HG02840 (cell line): ENCODE results near the gene AMPH.
"Not testable (repeated sequence)": the region's sequence is repeated elsewhere in the genome, so short reads cannot be mapped to it uniquely, and the experiment has no call there.

ENCODE experiments used
- ATAC-seq: cut with Tn5 transposase; IDR thresholded peaks from one replicate; pipeline ENCODE4 v1.9.1; 2021; ENCODE audit warnings: mild to moderate bottlenecking, moderate library complexity, moderate number of reproducible peaks; ENCODE audit not compliant: unreplicated experiment, low FRiP score

Gene AMPH

GRCh38 chr7:38411404-38411803, 219.8 kb downstream of the AMPH start:
- ATAC-seq: no peak

- no peak for ATAC-seq
These were observed 221.1 kb downstream of the AMPH start for GRCh38 chr7:38410056-38410455.

GRCh38 chr7:38409531-38409930, 221.6 kb downstream of the AMPH start:
- ATAC-seq: no peak

GRCh38 chr7:38398725-38399321, 232.3 kb downstream of the AMPH start:
- no peak for ATAC-seq

GRCh38 chr7:38396852-38397251, 234.3 kb downstream of the AMPH start:
- no peak for ATAC-seq

- ATAC-seq: not testable (repeated sequence)
These were observed 235.1 kb downstream of the AMPH start for GRCh38 chr7:38395921-38396552.

- ATAC-seq: no peak
These were observed 236.5 kb downstream of the AMPH start for GRCh38 chr7:38394660-38395059.

GRCh38 chr7:38393874-38394273, 237.3 kb downstream of the AMPH start:
- ATAC-seq: no peak

- no peak for ATAC-seq
These were observed 239.4 kb downstream of the AMPH start for GRCh38 chr7:38391751-38392150.

- no peak for ATAC-seq
These were observed 245.5 kb downstream of the AMPH start for GRCh38 chr7:38385682-38386081.

- no peak for ATAC-seq
These were observed 247.9 kb downstream of the AMPH start for GRCh38 chr7:38383281-38383680.

GRCh38 chr7:38382684-38383083, 248.5 kb downstream of the AMPH start:
- no peak for ATAC-seq

GRCh38 chr7:38375453-38375852, 255.7 kb downstream of the AMPH start:
- ATAC-seq: no peak

GRCh38 chr7:38374507-38374906, 256.7 kb downstream of the AMPH start:
- no peak for ATAC-seq

GRCh38 chr7:38373155-38373554, 258.0 kb downstream of the AMPH start:
- no peak for ATAC-seq

- ATAC-seq: no peak
These were observed 258.9 kb downstream of the AMPH start for GRCh38 chr7:38372290-38372689.

GRCh38 chr7:38369816-38370493, 261.2 kb downstream of the AMPH start:
- peak; percentile 76 for ATAC-seq

- ATAC-seq: no peak
These were observed 263.0 kb downstream of the AMPH start for GRCh38 chr7:38368191-38368605.

- ATAC-seq: peak; percentile 57
These were observed 263.8 kb downstream of the AMPH start for GRCh38 chr7:38367301-38367890.

GRCh38 chr7:38363379-38363778, 267.8 kb downstream of the AMPH start:
- ATAC-seq: not testable (repeated sequence)

GRCh38 chr7:38362611-38363237, 268.4 kb downstream of the AMPH start:
- not testable (repeated sequence) for ATAC-seq
